ENCODE results near the gene LRRC32.

DNA sequence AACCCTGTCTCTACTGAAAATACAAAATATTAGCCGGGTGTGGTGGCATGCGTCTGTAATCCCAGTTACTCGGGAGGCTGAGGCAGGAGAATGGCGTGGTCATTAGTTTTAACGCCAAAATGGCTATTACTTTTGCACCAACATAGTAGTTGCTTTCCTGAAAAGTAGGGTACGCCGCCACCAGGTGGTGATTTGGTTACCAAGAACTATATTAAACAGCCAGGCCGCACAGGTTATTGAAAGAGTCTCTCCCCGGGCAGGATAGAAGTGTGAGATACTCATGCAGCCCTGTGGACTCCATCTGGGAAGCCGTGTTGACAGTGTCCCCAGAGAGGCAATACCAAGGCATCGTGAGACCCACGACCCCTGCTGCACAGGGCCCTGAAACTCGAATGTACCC is 24.6 kb upstream of the LRRC32 start:
- TF ChIP-seq, protein P1, sequence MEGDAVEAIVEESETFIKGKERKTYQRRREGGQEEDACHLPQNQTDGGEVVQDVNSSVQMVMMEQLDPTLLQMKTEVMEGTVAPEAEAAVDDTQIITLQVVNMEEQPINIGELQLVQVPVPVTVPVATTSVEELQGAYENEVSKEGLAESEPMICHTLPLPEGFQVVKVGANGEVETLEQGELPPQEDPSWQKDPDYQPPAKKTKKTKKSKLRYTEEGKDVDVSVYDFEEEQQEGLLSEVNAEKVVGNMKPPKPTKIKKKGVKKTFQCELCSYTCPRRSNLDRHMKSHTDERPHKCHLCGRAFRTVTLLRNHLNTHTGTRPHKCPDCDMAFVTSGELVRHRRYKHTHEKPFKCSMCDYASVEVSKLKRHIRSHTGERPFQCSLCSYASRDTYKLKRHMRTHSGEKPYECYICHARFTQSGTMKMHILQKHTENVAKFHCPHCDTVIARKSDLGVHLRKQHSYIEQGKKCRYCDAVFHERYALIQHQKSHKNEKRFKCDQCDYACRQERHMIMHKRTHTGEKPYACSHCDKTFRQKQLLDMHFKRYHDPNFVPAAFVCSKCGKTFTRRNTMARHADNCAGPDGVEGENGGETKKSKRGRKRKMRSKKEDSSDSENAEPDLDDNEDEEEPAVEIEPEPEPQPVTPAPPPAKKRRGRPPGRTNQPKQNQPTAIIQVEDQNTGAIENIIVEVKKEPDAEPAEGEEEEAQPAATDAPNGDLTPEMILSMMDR (conservative IDR thresholded peaks at IDR 0.05; ENCODE audit: low read length) = peak; percentile 40
- TF ChIP-seq EZH2phosphoT487 (IDR thresholded peaks at IDR 0.05; ENCODE audit: borderline replicate concordance) = no peak
